PC-9 (cell line): ENCODE results near the gene TMEM94. TPM values are rescaled to one million over a fixed set of nuclear protein-coding genes. Genes with fewer than 3 reads are reported as not detected.

Source experiments
- BruUV-seq: library from RNA; stranded (reverse); fragments of 400-500 nt; replicated peaks from 2 replicates; lab custom pipeline; 2021; lab: Mats Ljungman, UMichigan
- CTCF ChIA-PET: fragments of 300-600 bp; sonication (Branson Sonifier 250); formaldehyde crosslinking; loops from one replicate; lab custom pipeline; 2022; ENCODE audit warnings: antibody characterized with exemption; lab: Charles Lee
- POLR2A ChIA-PET: fragments of 300-600 bp; sonication (Branson Sonifier 250); formaldehyde crosslinking; loops from one replicate; lab custom pipeline; 2022; ENCODE audit warnings: antibody characterized with exemption; ENCODE audit not compliant: unreplicated experiment; lab: Charles Lee
- DNase-seq, 2 experiments: peaks; one replicate each; pipeline versions ENCODE4 v3.0.0 to v3.0.0-alpha.2; 2015 to 2022; ENCODE audit warnings: mixed read lengths in 1 of 2
- H2AFZ ChIP-seq: fragments of 200-600 bp; sonication (generic); 2 replicates; pipeline ENCODE4 v1.8.1; 2017; ENCODE audit warnings: antibody characterized with exemption
- H3F3A ChIP-seq: fragments of 200-600 bp; sonication (generic); 2 replicates; pipeline ENCODE4 v1.8.1; 2017; ENCODE audit warnings: antibody characterized with exemption, mild to moderate bottlenecking, low read depth; ENCODE audit not compliant: insufficient read depth
- H3K27ac ChIP-seq: fragments of 200-600 bp; sonication (generic); 2 replicates; pipeline ENCODE4 v1.6.1; 2016; ENCODE audit warnings: mixed run types
- H3K27me3 ChIP-seq: fragments of 200-600 bp; sonication (generic); 2 replicates; pipeline ENCODE4 v1.6.1; 2016; ENCODE audit warnings: low read depth, mixed run types; ENCODE audit not compliant: insufficient read depth
- H3K36me3 ChIP-seq: fragments of 200-600 bp; sonication (generic); 2 replicates; pipeline ENCODE4 v1.6.1; 2016; ENCODE audit warnings: low read depth, mixed run types
- H3K4me1 ChIP-seq: fragments of 200-600 bp; sonication (generic); replicated peaks from 2 replicates; pipeline ENCODE4 v1.6.1; 2016; ENCODE audit warnings: mixed run types; ENCODE audit not compliant: insufficient read depth
- H3K4me2 ChIP-seq: fragments of 200-600 bp; sonication (generic); 2 replicates; pipeline ENCODE4 v1.6.1; 2017; ENCODE audit warnings: mixed run types
- H3K4me3 ChIP-seq: fragments of 200-600 bp; sonication (generic); 2 replicates; pipeline ENCODE4 v1.6.1; 2016; ENCODE audit warnings: mixed run types
- H3K79me2 ChIP-seq: fragments of 200-600 bp; sonication (generic); 2 replicates; pipeline ENCODE4 v1.6.1; 2017; ENCODE audit warnings: low read depth, mixed run types
- H3K9me2 ChIP-seq: fragments of 200-600 bp; sonication (generic); 2 replicates; pipeline ENCODE4 v1.8.1; 2017; ENCODE audit warnings: mild to moderate bottlenecking; ENCODE audit not compliant: insufficient read depth
- H3K9me3 ChIP-seq: fragments of 200-600 bp; sonication (generic); 2 replicates; pipeline ENCODE4 v1.8.1; 2016; ENCODE audit warnings: low read depth; ENCODE audit not compliant: insufficient read depth
- H4K20me1 ChIP-seq: fragments of 200-600 bp; sonication (generic); 2 replicates; pipeline ENCODE4 v1.8.1; 2017; ENCODE audit not compliant: insufficient read depth
- CTCF ChIP-seq: fragments of 200-600 bp; sonication (generic); conservative IDR thresholded peaks from 2 replicates; pipeline ENCODE4 v1.6.1; 2017; ENCODE audit warnings: mixed run types, antibody characterized with exemption, mild to moderate bottlenecking, moderate library complexity
- EZH2 ChIP-seq: fragments of 200-600 bp; sonication (generic); IDR thresholded peaks from 2 replicates; pipeline ENCODE4 v1.8.0; 2017; ENCODE audit warnings: antibody characterized with exemption, low read depth
- intact Hi-C: fragments of 100-400 bp; cut with micrococcal nuclease; formaldehyde crosslinking; loops from one replicate; pipeline ENCODE4 v1.10.0; 2022; ENCODE audit not compliant: unreplicated experiment
- total RNA-seq: library from RNA; stranded (reverse); gene quantifications from 2 replicates; pipeline ENCODE4 v1.2.3, GENCODE V29; 2021

TMEM94 gene
- total RNA-seq, 1 experiment from 2014 or later = 78.9 TPM

- BruUV-seq = no TSS peak
- H3K4me3 ChIP-seq = no peak overlapping the region
- POLR2A ChIA-PET = interaction anchor here (0.6 to 0.7 kb wide), 3 partner anchors 18 to 248 kb away, joined by 3 to 5 read pairs (median 5); partner anchors contain the start of gene TMEM94
- H3K27me3 ChIP-seq = no peaks in the 10 kb centered on the region
- H3K79me2 ChIP-seq = no peaks in the 10 kb centered on the region
- DNase-seq = no peak
- H3K36me3 ChIP-seq = peaks cover 7% of the 10 kb centered on the region
- CTCF ChIA-PET = no interaction called here
- H3K4me1 ChIP-seq = no peaks in the 10 kb centered on the region
- H4K20me1 ChIP-seq = no peaks in the 10 kb centered on the region
- no peak overlapping the region for H2AFZ ChIP-seq
- no peak overlapping the region for H3K4me2 ChIP-seq
- no peak for TF ChIP-seq EZH2
- TF ChIP-seq CTCF = no peak
- intact Hi-C loops = no loop called here
- H3F3A ChIP-seq = no peaks in the 10 kb centered on the region
- no peaks in the 10 kb centered on the region for H3K9me2 ChIP-seq
- H3K27ac ChIP-seq = no peak overlapping the region
- no peaks in the 10 kb centered on the region for H3K9me3 ChIP-seq
These were observed 18.3 kb downstream of the TMEM94 start for GRCh38 chr17:75474736-75475135.

- POLR2A ChIA-PET = interaction anchor here (0.6 to 0.7 kb wide), 2 partner anchors 155 to 247 kb away, joined by 3 to 5 read pairs; no protein-coding TSS in a partner anchor
- no peaks in the 10 kb centered on the region for H3F3A ChIP-seq
- no TSS peak for BruUV-seq
- no peaks in the 10 kb centered on the region for H3K79me2 ChIP-seq
- no peak overlapping the region for H3K27ac ChIP-seq
- TF ChIP-seq EZH2 (no peak), CTCF (no peak)
- CTCF ChIA-PET = interaction anchor here (0.5 kb wide), 1 partner anchor 81 kb away, joined by 9 read pairs; no protein-coding TSS in a partner anchor
- no peaks in the 10 kb centered on the region for H3K9me3 ChIP-seq
- no peaks in the 10 kb centered on the region for H3K9me2 ChIP-seq
- no peaks in the 10 kb centered on the region for H3K27me3 ChIP-seq
- DNase-seq = no peak
- no peak overlapping the region for H3K4me2 ChIP-seq
- H3K36me3 ChIP-seq = peaks cover 7% of the 10 kb centered on the region
- intact Hi-C loops = no loop called here
- no peaks in the 10 kb centered on the region for H3K4me1 ChIP-seq
- H4K20me1 ChIP-seq = no peaks in the 10 kb centered on the region
- no peak overlapping the region for H2AFZ ChIP-seq
- no peak overlapping the region for H3K4me3 ChIP-seq
These were observed 18.9 kb downstream of the TMEM94 start for GRCh38 chr17:75475144-75475835.

- intact Hi-C loops = no loop called here
- no peak for TF ChIP-seq EZH2
- no peak for TF ChIP-seq CTCF
- Histone ChIP-seq H3K36me3 (peaks cover 7% of the 10 kb centered on the region), H2AFZ (no peak overlapping the region), H3K9me2 (no peaks in the 10 kb centered on the region), H3K4me1 (no peaks in the 10 kb centered on the region), H4K20me1 (no peaks in the 10 kb centered on the region), H3K27me3 (no peaks in the 10 kb centered on the region), H3K4me3 (no peak overlapping the region), H3F3A (no peaks in the 10 kb centered on the region), H3K9me3 (no peaks in the 10 kb centered on the region), H3K79me2 (no peaks in the 10 kb centered on the region), H3K4me2 (no peak overlapping the region), H3K27ac (no peak overlapping the region)
- ChIA-PET POLR2A (no interaction called here), CTCF (interaction anchor here (0.6 kb wide), 1 partner anchor 213 kb away, joined by 3 read pairs; no protein-coding TSS in a partner anchor)
- DNase-seq = no peak
- no TSS peak for BruUV-seq
These were observed 19.4 kb downstream of the TMEM94 start for GRCh38 chr17:75475851-75476250.
